H9 (cell line): Measurements from ENCODE around the gene ZNF44. TPM values are rescaled to one million over a fixed set of nuclear protein-coding genes. Genes with fewer than 3 reads are reported as not detected.
"Not testable (repeated sequence)": the region's sequence is repeated elsewhere in the genome, so short reads cannot be mapped to it uniquely, and the experiment has no call there.

ENCODE experiments used
- DNase-seq: peaks from one replicate; pipeline ENCODE4 v3.0.0-alpha.2; 2017
- H2AFZ ChIP-seq: one replicate; pipeline ENCODE4 v1.6.1; 2013; ENCODE audit warnings: mild to moderate bottlenecking, low read length, control low read depth, moderate library complexity
- H2AK5ac ChIP-seq: 2 replicates; pipeline ENCODE4 v1.6.1; 2013; ENCODE audit warnings: low read length, control low read depth, mixed read lengths; ENCODE audit not compliant: insufficient read length
- H2BK120ac ChIP-seq: one replicate; pipeline ENCODE4 v1.6.1; 2013; ENCODE audit warnings: low read depth, mild to moderate bottlenecking, low read length, control low read depth, inconsistent platforms; ENCODE audit not compliant: poor library complexity, severe bottlenecking
- H2BK12ac ChIP-seq: 2 replicates; pipeline ENCODE4 v1.6.1; 2013; ENCODE audit warnings: low read length, control low read depth, mixed read lengths, low read depth; ENCODE audit not compliant: insufficient read length
- H2BK15ac ChIP-seq: 2 replicates; pipeline ENCODE4 v1.6.1; 2013; ENCODE audit warnings: low read depth, low read length, control low read depth
- H2BK20ac ChIP-seq: one replicate; pipeline ENCODE4 v1.6.1; 2013; ENCODE audit warnings: low read depth, mild to moderate bottlenecking, low read length, control low read depth, inconsistent platforms; ENCODE audit not compliant: poor library complexity, severe bottlenecking
- H2BK5ac ChIP-seq: 2 replicates; pipeline ENCODE4 v1.6.1; 2013; ENCODE audit warnings: low read length, control low read depth, mixed read lengths; ENCODE audit not compliant: insufficient read length
- H3K14ac ChIP-seq: 2 replicates; pipeline ENCODE4 v1.6.1; 2013; ENCODE audit warnings: low read length, control low read depth; ENCODE audit not compliant: insufficient read depth
- H3K18ac ChIP-seq: 2 replicates; pipeline ENCODE4 v1.6.1; 2013; ENCODE audit warnings: low read depth, mild to moderate bottlenecking, mixed read lengths, low read length, control low read depth; ENCODE audit not compliant: insufficient read length
- H3K23ac ChIP-seq: 2 replicates; pipeline ENCODE4 v1.6.1; 2013; ENCODE audit warnings: low read length, control low read depth, mixed read lengths, low read depth; ENCODE audit not compliant: insufficient read length
- H3K23me2 ChIP-seq: 2 replicates; pipeline ENCODE4 v1.6.1; 2013; ENCODE audit warnings: low read depth, mild to moderate bottlenecking, mixed read lengths, low read length, control low read depth; ENCODE audit not compliant: insufficient read length, poor library complexity, severe bottlenecking
- H3K27ac ChIP-seq: 2 replicates; pipeline ENCODE4 v1.5.1; 2013; ENCODE audit warnings: low read length, control low read depth, mixed read lengths, low read depth; ENCODE audit not compliant: insufficient read length
- H3K27me3 ChIP-seq: 2 replicates; pipeline ENCODE4 v1.6.1; 2013; ENCODE audit warnings: low read length, control low read depth, inconsistent platforms; ENCODE audit not compliant: insufficient read depth
- H3K4ac ChIP-seq: 2 replicates; pipeline ENCODE4 v1.6.1; 2013; ENCODE audit warnings: low read depth, mild to moderate bottlenecking, control low read depth, inconsistent platforms, low read length, moderate library complexity
- H3K4me1 ChIP-seq: 2 replicates; pipeline ENCODE4 v1.6.1; 2013; ENCODE audit warnings: low read length, control low read depth, inconsistent platforms; ENCODE audit not compliant: insufficient read depth
- H3K4me2 ChIP-seq: 2 replicates; pipeline ENCODE4 v1.6.1; 2013; ENCODE audit warnings: low read length, control low read depth, mixed read lengths; ENCODE audit not compliant: insufficient read length, insufficient read depth
- H3K56ac ChIP-seq: 2 replicates; pipeline ENCODE4 v1.6.1; 2013; ENCODE audit warnings: low read depth, mild to moderate bottlenecking, mixed read lengths, low read length, control low read depth; ENCODE audit not compliant: insufficient read length
- H3K79me1 ChIP-seq: 2 replicates; pipeline ENCODE4 v1.6.1; 2013; ENCODE audit warnings: low read depth, mild to moderate bottlenecking, moderate library complexity, low read length, control low read depth, inconsistent platforms; ENCODE audit not compliant: insufficient read depth, poor library complexity, severe bottlenecking
- H3K79me2 ChIP-seq: 2 replicates; pipeline ENCODE4 v1.6.1; 2013; ENCODE audit warnings: low read length, control low read depth, inconsistent platforms; ENCODE audit not compliant: insufficient read depth
- H3K9ac ChIP-seq: 2 replicates; pipeline ENCODE4 v1.6.1; 2013; ENCODE audit warnings: low read length, control low read depth, mixed read lengths; ENCODE audit not compliant: insufficient read length; ENCODE audit errors: extremely low read depth
- H3K9me3 ChIP-seq: one replicate; pipeline ENCODE4 v1.6.1; 2013; ENCODE audit warnings: low read depth, low read length, inconsistent platforms; ENCODE audit not compliant: control insufficient read depth
- H3T11ph ChIP-seq: one replicate; pipeline ENCODE4 v1.6.1; 2013; ENCODE audit warnings: mild to moderate bottlenecking, low read length, control low read depth, inconsistent platforms
- H4K20me1 ChIP-seq: one replicate; pipeline ENCODE4 v1.6.1; 2013; ENCODE audit not compliant: control insufficient read depth, insufficient read length, insufficient read depth
- H4K5ac ChIP-seq: 2 replicates; pipeline ENCODE4 v1.6.1; 2013; ENCODE audit warnings: low read depth, mild to moderate bottlenecking, mixed read lengths, low read length, control low read depth; ENCODE audit not compliant: insufficient read length
- H4K8ac ChIP-seq: replicated peaks from 2 replicates; pipeline ENCODE4 v1.6.1; 2013; ENCODE audit warnings: low read length, control low read depth, mixed read lengths, low read depth; ENCODE audit not compliant: insufficient read length
- H4K91ac ChIP-seq: 2 replicates; pipeline ENCODE4 v1.6.1; 2013; ENCODE audit warnings: low read depth, mild to moderate bottlenecking, moderate library complexity, mixed read lengths, low read length, control low read depth; ENCODE audit not compliant: insufficient read length
- H3K27ac Mint-ChIP-seq, 3 experiments: 2 replicates in 2 of 3; 3 replicates in 1 of 3; pipeline ENCODE4 v1.8.0; 2020 to 2021; ENCODE audit warnings: mixed read lengths in 3 of 3, mild to moderate bottlenecking in 1 of 3, moderate library complexity in 1 of 3
- H3K27me3 Mint-ChIP-seq: 2 replicates; pipeline ENCODE4 v1.8.0; 2021; ENCODE audit warnings: low read depth, mild to moderate bottlenecking, moderate library complexity, mixed read lengths
- H3K36me3 Mint-ChIP-seq, 3 experiments: 2 replicates in 2 of 3; 3 replicates in 1 of 3; pipeline ENCODE4 v1.8.0; 2020 to 2021; ENCODE audit warnings: low read depth in 3 of 3, mixed read lengths in 3 of 3; ENCODE audit not compliant: insufficient read depth in 1 of 3
- H3K4me1 Mint-ChIP-seq, 2 experiments: 2 replicates each; pipeline ENCODE4 v1.8.0; 2020; ENCODE audit warnings: mixed read lengths in 2 of 2
- H3K4me3 Mint-ChIP-seq, 2 experiments: 2 replicates in 1 of 2; 3 replicates in 1 of 2; pipeline ENCODE4 v1.8.0; 2020 to 2021; ENCODE audit warnings: mild to moderate bottlenecking in 2 of 2, mixed read lengths in 2 of 2, moderate library complexity in 1 of 2
- H3K9me3 Mint-ChIP-seq, 2 experiments: 2 replicates in 1 of 2; 3 replicates in 1 of 2; pipeline ENCODE4 v1.8.0; 2020; ENCODE audit warnings: mild to moderate bottlenecking in 2 of 2, mixed read lengths in 2 of 2, moderate library complexity in 1 of 2
- CTCF ChIP-seq: fragments of 200-600 bp; sonication (generic); conservative IDR thresholded peaks from 3 replicates; pipeline ENCODE4 v1.8.0; 2021; ENCODE audit warnings: antibody characterized with exemption, mild to moderate bottlenecking
- WGBS: extraction: QIAGEN DNeasy Blood & Tissue Kit; methylation state at CpG from one replicate; pipeline ENCODE4 v1.1.7; 2013; ENCODE audit warnings: missing lambda C conversion rate, low lambda C conversion rate, mixed read lengths; ENCODE audit not compliant: insufficient read length; ENCODE audit errors: extremely low coverage; 5-methylcytosine and 5-hydroxymethylcytosine counted together
- total RNA-seq: library from RNA; stranded (reverse); gene quantifications from 2 replicates; pipeline ENCODE4 v1.2.1, GENCODE V29; 2021

Gene ZNF44
- total RNA-seq, 1 experiment from 2014 or later: 6.9 TPM

- no peaks in the 10 kb centered on the region for H3K27me3 ChIP-seq
- no peak overlapping the region for H4K91ac ChIP-seq
- H3T11ph ChIP-seq: no peak overlapping the region
- no peak overlapping the region for H2BK12ac ChIP-seq
- no peak overlapping the region for H2BK15ac ChIP-seq
- no peak overlapping the region for H3K4ac ChIP-seq
- H2BK5ac ChIP-seq: no peak overlapping the region
- no peak overlapping the region for H3K18ac ChIP-seq
- Mint-ChIP-seq H3K27ac (no peak overlapping the region), H3K36me3 (peaks cover 20 to 28% (median 24%) of the 10 kb centered on the region in 3 experiments), H3K4me3 (no peak overlapping the region), H3K4me1 (no peaks in the 10 kb centered on the region), H3K27me3 (no peaks in the 10 kb centered on the region), H3K9me3 (peaks cover 69 to 70% of the 10 kb centered on the region in 2 experiments)
- no peak overlapping the region for H3K23ac ChIP-seq
- H3K79me1 ChIP-seq: no peaks in the 10 kb centered on the region
- H3K23me2 ChIP-seq: no peaks in the 10 kb centered on the region
- no peaks in the 10 kb centered on the region for H3K79me2 ChIP-seq
- H4K8ac ChIP-seq: no peak overlapping the region
- TF ChIP-seq CTCF: no peak
- no peak overlapping the region for H3K56ac ChIP-seq
- no peak overlapping the region for H2AK5ac ChIP-seq
- DNase-seq: no peak
- H4K5ac ChIP-seq: no peak overlapping the region
- H4K20me1 ChIP-seq: no peaks in the 10 kb centered on the region
- no peak overlapping the region for H3K9ac ChIP-seq
- H3K9me3 ChIP-seq: peaks cover 12% of the 10 kb centered on the region
- no peaks in the 10 kb centered on the region for H3K4me1 ChIP-seq
- H3K14ac ChIP-seq: no peak overlapping the region
- no CpG with 5 or more reads among the region's 7 CpGs for WGBS
- no peak overlapping the region for H2AFZ ChIP-seq
- H3K4me2 ChIP-seq: no peak overlapping the region
- no peak overlapping the region for H3K27ac ChIP-seq
- H2BK20ac ChIP-seq: no peak overlapping the region
- no peak overlapping the region for H2BK120ac ChIP-seq
Measured at GRCh38 chr19:12314553-12314952, 19.9 kb upstream of the ZNF44 start.

GRCh38 chr19:12308891-12309290 lies 14.2 kb upstream of the ZNF44 start:
- H3K9me3 Mint-ChIP-seq: peaks cover 59 to 64% of the 10 kb centered on the region in 2 experiments
- H4K20me1 ChIP-seq, H2BK5ac ChIP-seq, H3K4me2 ChIP-seq, H3K4me3 Mint-ChIP-seq, H4K91ac ChIP-seq, H2BK12ac ChIP-seq, H3K27ac ChIP-seq, DNase-seq, H3K27me3 ChIP-seq, H3K27ac Mint-ChIP-seq, H3K9me3 ChIP-seq, H3K18ac ChIP-seq, H3K23ac ChIP-seq, H3T11ph ChIP-seq, H3K79me2 ChIP-seq, H3K56ac ChIP-seq, H3K27me3 Mint-ChIP-seq, H2AK5ac ChIP-seq, H3K4me1 ChIP-seq, H3K14ac ChIP-seq, H4K5ac ChIP-seq, H2BK120ac ChIP-seq, H3K9ac ChIP-seq, H3K23me2 ChIP-seq, H3K4ac ChIP-seq, H4K8ac ChIP-seq, H3K4me1 Mint-ChIP-seq, H2BK20ac ChIP-seq, H2AFZ ChIP-seq, H2BK15ac ChIP-seq, H3K79me1 ChIP-seq: not testable (repeated sequence)
- peaks cover 6 to 11% (median 9%) of the 10 kb centered on the region in 3 experiments; a peak in 5 of 7 replicates for H3K36me3 Mint-ChIP-seq
- no CpG with 5 or more reads among the region's 12 CpGs for WGBS
